Calu3 (cell line): ENCODE measurements around the gene XAF1. TPM values are rescaled to one million over a fixed set of nuclear protein-coding genes. Genes with fewer than 3 reads are reported as not detected.

ENCODE experiments used
- BruUV-seq: library from RNA; stranded (reverse); fragments of 400-500 nt; replicated peaks from 2 replicates; lab custom pipeline; 2021; lab: Mats Ljungman, UMichigan
- CTCF ChIA-PET: fragments of 300-600 bp; sonication (Branson Sonifier 250); formaldehyde crosslinking; loops from one replicate; lab custom pipeline; 2022; ENCODE audit warnings: antibody characterized with exemption; lab: Charles Lee
- DNase-seq: peaks from one replicate; pipeline ENCODE4 v3.0.0; 2022
- H3K27ac Mint-ChIP-seq: one replicate; pipeline ENCODE4 v1.8.0; 2022; ENCODE audit warnings: mixed read lengths; ENCODE audit not compliant: unreplicated experiment
- H3K27me3 Mint-ChIP-seq: one replicate; pipeline ENCODE4 v1.8.0; 2022; ENCODE audit warnings: mixed read lengths; ENCODE audit not compliant: unreplicated experiment
- H3K36me3 Mint-ChIP-seq: one replicate; pipeline ENCODE4 v1.8.0; 2022; ENCODE audit warnings: mild to moderate bottlenecking, moderate library complexity, mixed read lengths; ENCODE audit not compliant: insufficient read depth, unreplicated experiment
- H3K4me1 Mint-ChIP-seq: one replicate; pipeline ENCODE4 v1.8.0; 2022; ENCODE audit warnings: mild to moderate bottlenecking, low read depth, mixed read lengths; ENCODE audit not compliant: unreplicated experiment
- H3K4me3 Mint-ChIP-seq: one replicate; pipeline ENCODE4 v1.8.0; 2022; ENCODE audit warnings: mild to moderate bottlenecking, low read depth, moderate library complexity, mixed read lengths; ENCODE audit not compliant: unreplicated experiment
- H3K9me3 Mint-ChIP-seq: one replicate; pipeline ENCODE4 v1.8.0; 2022; ENCODE audit warnings: low read depth, mixed read lengths; ENCODE audit not compliant: unreplicated experiment
- intact Hi-C: fragments of 100-400 bp; cut with micrococcal nuclease; formaldehyde crosslinking; loops from one replicate; pipeline ENCODE4 v1.10.0; 2022; ENCODE audit not compliant: unreplicated experiment
- total RNA-seq: library from RNA; stranded (reverse); gene quantifications from 2 replicates; pipeline ENCODE4 v1.2.3, GENCODE V29; 2022
- TF ChIP-seq, protein P1 (sequence below): fragments of 200-600 bp; IDR thresholded peaks from one replicate; pipeline ENCODE4 v1.8.0; 2022; ENCODE audit warnings: antibody characterized with exemption; ENCODE audit not compliant: unreplicated experiment

Gene XAF1
- total RNA-seq, 1 experiment from 2014 or later, result 57.1 TPM

DNA sequence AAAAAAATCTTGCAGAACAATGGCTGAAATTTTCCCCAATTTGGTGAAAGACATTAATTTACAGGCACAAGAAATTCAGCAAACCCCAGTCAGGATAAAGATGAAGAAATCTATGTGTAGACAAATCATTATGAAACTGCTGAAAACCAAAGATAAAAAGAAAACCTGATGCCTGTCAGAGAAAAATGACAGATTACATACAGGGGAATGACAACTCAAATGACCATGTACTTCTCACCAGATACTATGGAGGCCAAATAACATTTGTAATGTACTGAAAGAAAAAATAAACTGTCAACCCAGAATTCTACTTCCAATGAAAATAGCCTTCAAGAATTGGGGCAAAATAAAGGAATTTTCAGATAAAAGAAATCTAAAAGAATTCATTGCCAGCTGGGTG is 7.2 kb upstream of the XAF1 start:
- no peaks in the 10 kb centered on the region for H3K9me3 Mint-ChIP-seq
- H3K36me3 Mint-ChIP-seq, result no peaks in the 10 kb centered on the region
- TF ChIP-seq, protein P1, sequence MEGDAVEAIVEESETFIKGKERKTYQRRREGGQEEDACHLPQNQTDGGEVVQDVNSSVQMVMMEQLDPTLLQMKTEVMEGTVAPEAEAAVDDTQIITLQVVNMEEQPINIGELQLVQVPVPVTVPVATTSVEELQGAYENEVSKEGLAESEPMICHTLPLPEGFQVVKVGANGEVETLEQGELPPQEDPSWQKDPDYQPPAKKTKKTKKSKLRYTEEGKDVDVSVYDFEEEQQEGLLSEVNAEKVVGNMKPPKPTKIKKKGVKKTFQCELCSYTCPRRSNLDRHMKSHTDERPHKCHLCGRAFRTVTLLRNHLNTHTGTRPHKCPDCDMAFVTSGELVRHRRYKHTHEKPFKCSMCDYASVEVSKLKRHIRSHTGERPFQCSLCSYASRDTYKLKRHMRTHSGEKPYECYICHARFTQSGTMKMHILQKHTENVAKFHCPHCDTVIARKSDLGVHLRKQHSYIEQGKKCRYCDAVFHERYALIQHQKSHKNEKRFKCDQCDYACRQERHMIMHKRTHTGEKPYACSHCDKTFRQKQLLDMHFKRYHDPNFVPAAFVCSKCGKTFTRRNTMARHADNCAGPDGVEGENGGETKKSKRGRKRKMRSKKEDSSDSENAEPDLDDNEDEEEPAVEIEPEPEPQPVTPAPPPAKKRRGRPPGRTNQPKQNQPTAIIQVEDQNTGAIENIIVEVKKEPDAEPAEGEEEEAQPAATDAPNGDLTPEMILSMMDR, result no peak
- BruUV-seq, result no TSS peak
- intact Hi-C loops, result no loop called here
- DNase-seq, result no peak
- peaks cover 16% of the 10 kb centered on the region for H3K4me1 Mint-ChIP-seq
- CTCF ChIA-PET, result no interaction called here
- H3K27me3 Mint-ChIP-seq, result peaks cover 10% of the 10 kb centered on the region
- H3K4me3 Mint-ChIP-seq, result no peak overlapping the region
- no peak overlapping the region for H3K27ac Mint-ChIP-seq

DNA sequence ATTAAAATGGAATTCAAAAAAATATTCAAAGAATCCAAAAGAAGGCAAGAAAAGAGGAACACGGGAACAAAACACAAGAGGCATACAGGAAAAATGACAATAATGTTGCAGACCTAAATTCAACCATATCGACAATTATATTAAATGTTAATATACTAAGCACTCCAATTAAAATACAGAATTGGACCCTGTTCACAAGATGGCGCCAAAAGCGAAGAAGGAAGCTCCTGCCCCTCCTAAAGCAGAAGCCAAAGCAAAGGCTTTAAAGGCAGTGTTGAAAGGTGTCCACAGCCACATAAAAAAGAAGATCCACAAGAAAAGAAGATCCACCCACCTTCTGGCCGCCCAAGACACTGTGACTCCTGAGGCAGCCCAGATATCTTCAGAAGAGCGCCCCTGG is 6.3 kb upstream of the XAF1 start:
- no TSS peak for BruUV-seq
- H3K9me3 Mint-ChIP-seq, result no peaks in the 10 kb centered on the region
- intact Hi-C loops, result no loop called here
- H3K27ac Mint-ChIP-seq, result no peak overlapping the region
- peaks cover 10% of the 10 kb centered on the region for H3K27me3 Mint-ChIP-seq
- TF ChIP-seq, protein P1, result no peak
- no peaks in the 10 kb centered on the region for H3K36me3 Mint-ChIP-seq
- peaks cover 16% of the 10 kb centered on the region for H3K4me1 Mint-ChIP-seq
- CTCF ChIA-PET, result no interaction called here
- no peak overlapping the region for H3K4me3 Mint-ChIP-seq
- DNase-seq, result no peak

DNA sequence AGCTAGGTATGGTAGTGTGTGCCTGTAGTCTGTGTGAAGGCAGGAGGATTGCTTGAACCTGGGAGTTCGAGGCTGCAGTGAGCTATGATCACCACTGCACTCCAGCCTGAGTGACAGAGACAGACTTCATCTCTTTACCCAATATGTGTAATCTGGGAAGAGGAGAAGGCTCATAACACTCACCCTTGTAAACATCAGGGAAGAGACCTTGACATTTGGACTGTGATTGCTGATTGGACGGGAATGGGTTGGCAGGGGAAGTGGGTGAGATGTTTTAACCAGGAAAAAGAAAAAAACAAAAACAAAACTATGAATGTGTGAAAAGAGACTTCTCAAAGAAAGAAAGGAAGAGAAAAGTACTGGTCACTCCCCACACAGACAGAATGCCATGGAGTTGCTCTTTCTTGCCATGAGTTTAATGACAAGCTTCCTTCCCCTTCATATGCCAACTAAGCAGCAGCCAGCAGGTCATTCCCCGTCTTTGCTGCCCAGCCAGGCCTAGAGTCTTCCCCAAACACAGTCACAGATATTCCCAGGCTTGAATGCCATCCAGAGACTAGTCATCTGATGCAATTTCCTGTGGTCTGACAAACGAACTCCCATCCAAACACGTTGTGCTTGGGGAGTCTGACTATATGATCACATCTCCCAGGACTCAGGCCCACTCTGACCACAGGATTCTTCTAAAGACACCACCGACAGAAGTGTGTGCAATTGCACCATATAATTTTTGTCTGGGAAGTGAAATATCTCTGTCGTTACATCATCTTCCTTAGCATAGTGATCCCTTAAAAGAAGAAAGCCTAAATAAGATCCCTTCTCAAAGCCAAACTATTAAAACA is 3.6 kb upstream of the XAF1 start:
- Mint-ChIP-seq H3K36me3 (peaks cover 15% of the 10 kb centered on the region), H3K27ac (peak overlapping the region; percentile 73), H3K4me3 (no peak overlapping the region), H3K9me3 (no peaks in the 10 kb centered on the region), H3K4me1 (peaks cover 25% of the 10 kb centered on the region), H3K27me3 (no peaks in the 10 kb centered on the region)
- TF ChIP-seq, protein P1, result no peak
- CTCF ChIA-PET, result no interaction called here
- BruUV-seq, result no TSS peak
- DNase-seq, result no peak
- intact Hi-C loops, result no loop called here

DNA sequence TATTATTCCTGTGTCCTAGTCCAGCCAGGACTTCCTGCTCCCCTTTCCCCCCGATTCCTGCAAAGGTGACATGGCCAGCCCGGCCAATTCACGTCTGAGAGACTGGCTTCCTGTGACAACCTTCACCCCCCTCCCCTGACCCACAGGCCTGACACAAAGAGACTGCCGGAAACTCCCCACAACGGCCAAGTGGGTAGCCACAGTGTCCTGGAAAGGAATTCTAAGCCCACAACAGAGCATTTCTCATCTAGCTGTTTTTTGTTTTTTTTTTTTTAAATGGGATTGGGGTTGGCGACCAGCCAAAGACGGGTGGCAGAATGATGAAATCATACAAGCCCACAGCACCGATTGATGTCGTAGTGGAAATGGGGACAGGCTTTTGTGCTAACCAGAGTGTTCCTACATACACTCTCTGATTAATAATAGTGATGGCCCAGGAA is 2.8 kb upstream of the XAF1 start:
- no peak for DNase-seq
- CTCF ChIA-PET, result no interaction called here
- peaks cover 25% of the 10 kb centered on the region for H3K4me1 Mint-ChIP-seq
- no TSS peak for BruUV-seq
- TF ChIP-seq, protein P1, result no peak
- no peaks in the 10 kb centered on the region for H3K9me3 Mint-ChIP-seq
- H3K36me3 Mint-ChIP-seq, result peaks cover 15% of the 10 kb centered on the region
- H3K4me3 Mint-ChIP-seq, result no peak overlapping the region
- intact Hi-C loops, result no loop called here
- H3K27me3 Mint-ChIP-seq, result peaks cover 6% of the 10 kb centered on the region
- peak overlapping the region; percentile 73 for H3K27ac Mint-ChIP-seq
